Natural killer cell (primary cell): ENCODE measurements around the gene NEGR1. TPM values are rescaled to one million over a fixed set of nuclear protein-coding genes. Genes with fewer than 3 reads are reported as not detected.

ENCODE experiments used
- ATAC-seq, 3 donors: fragments of 150-1000 bp in 2 of 3; fragments of 200-7000 bp in 1 of 3; cut with Tn5 transposase; 1 replicate in 1 of 3; 2 replicates in 2 of 3; pipeline ENCODE4 v1.10.0; 2021; ENCODE audit warnings: mild to moderate bottlenecking in 2 of 3, moderate library complexity in 2 of 3
- DNase-seq, 2 donors: peaks; one replicate each; pipeline versions ENCODE4 v3.0.0 to v3.0.0-alpha.2; 2013 to 2021; ENCODE audit warnings: mixed read lengths in 1 of 2
- H3K27ac ChIP-seq: one replicate; pipeline ENCODE4 v1.5.1; 2013; ENCODE audit warnings: mild to moderate bottlenecking, low read length
- H3K27me3 ChIP-seq: one replicate; pipeline ENCODE4 v1.6.1; 2013; ENCODE audit warnings: low read length; ENCODE audit not compliant: control insufficient read depth, insufficient read depth
- H3K36me3 ChIP-seq: one replicate; pipeline ENCODE4 v1.6.1; 2013; ENCODE audit warnings: low read length; ENCODE audit not compliant: control insufficient read depth, insufficient read depth
- H3K4me1 ChIP-seq: one replicate; pipeline ENCODE4 v1.6.1; 2013; ENCODE audit warnings: low read length; ENCODE audit not compliant: control insufficient read depth, insufficient read depth
- H3K4me3 ChIP-seq: one replicate; pipeline ENCODE4 v1.5.1; 2013; ENCODE audit warnings: low read length
- H3K9me3 ChIP-seq: one replicate; pipeline ENCODE4 v1.6.1; 2013; ENCODE audit warnings: low read length; ENCODE audit not compliant: control insufficient read depth, insufficient read depth
- H3K27ac Mint-ChIP-seq, 2 donors: one replicate each; pipeline ENCODE4 v1.8.0; 2022; ENCODE audit warnings: mild to moderate bottlenecking in 2 of 2, mixed read lengths in 2 of 2, moderate library complexity in 1 of 2
- H3K27me3 Mint-ChIP-seq, 2 donors: one replicate each; pipeline ENCODE4 v1.8.0; 2022; ENCODE audit warnings: low read depth in 2 of 2, mixed read lengths in 2 of 2
- H3K36me3 Mint-ChIP-seq: one replicate; pipeline ENCODE4 v1.8.0; 2022; ENCODE audit warnings: mixed read lengths
- H3K4me1 Mint-ChIP-seq, 2 donors: one replicate each; pipeline ENCODE4 v1.8.0; 2022; ENCODE audit warnings: mixed read lengths in 2 of 2
- H3K4me3 Mint-ChIP-seq: one replicate; pipeline ENCODE4 v1.8.0; 2022; ENCODE audit warnings: mild to moderate bottlenecking, moderate library complexity, mixed read lengths
- H3K9me3 Mint-ChIP-seq, 2 donors: one replicate each; pipeline ENCODE4 v1.8.0; 2022; ENCODE audit warnings: mixed read lengths in 2 of 2
- WGBS: methylation state at CpG from one replicate; pipeline ENCODE4 v1.1.7; 2013; ENCODE audit warnings: missing lambda C conversion rate; ENCODE audit not compliant: insufficient coverage; 5-methylcytosine and 5-hydroxymethylcytosine counted together
- intact Hi-C: fragments of 100-400 bp; cut with micrococcal nuclease; formaldehyde crosslinking; loops from one replicate; pipeline ENCODE4 v1.14.2; 2022
- total RNA-seq, 4 donors: library from RNA; stranded (reverse); fragments of 120-200 nt in 1 of 4; gene quantifications; one replicate each; pipeline versions ENCODE4 v1.2.3 to v1.2.4, GENCODE V29; 2013 to 2022
- TF ChIP-seq, protein P1 (sequence below): fragments of 200-600 bp; IDR thresholded peaks from one replicate; pipeline ENCODE4 v1.8.0; 2022; ENCODE audit warnings: antibody characterized with exemption

NEGR1 gene
- total RNA-seq, 3 donors from 2014 or later (not counting 1 experiment from before 2014, with no cell fraction given), result 0.55 to 1.3 TPM; not detected in 1

DNA sequence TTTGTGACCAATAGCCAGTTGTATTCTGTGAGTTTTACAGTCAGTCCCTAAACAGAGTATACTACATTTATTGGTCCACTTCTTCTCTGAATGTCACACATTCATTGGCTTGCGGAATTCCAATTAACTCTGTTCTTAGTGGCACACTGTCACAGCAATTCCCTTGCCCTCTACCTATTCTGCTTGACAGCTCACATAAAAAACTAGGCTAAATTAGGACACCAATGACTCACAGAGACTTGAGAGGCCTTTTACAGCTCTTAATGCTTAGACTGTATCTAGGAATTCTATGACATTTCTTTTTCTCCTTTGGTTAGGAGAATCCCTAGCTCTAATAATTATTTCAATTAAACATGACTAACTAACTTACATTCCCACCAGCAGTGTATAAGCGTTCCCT is 104.1 kb downstream of the NEGR1 start:
- TF ChIP-seq, protein P1, sequence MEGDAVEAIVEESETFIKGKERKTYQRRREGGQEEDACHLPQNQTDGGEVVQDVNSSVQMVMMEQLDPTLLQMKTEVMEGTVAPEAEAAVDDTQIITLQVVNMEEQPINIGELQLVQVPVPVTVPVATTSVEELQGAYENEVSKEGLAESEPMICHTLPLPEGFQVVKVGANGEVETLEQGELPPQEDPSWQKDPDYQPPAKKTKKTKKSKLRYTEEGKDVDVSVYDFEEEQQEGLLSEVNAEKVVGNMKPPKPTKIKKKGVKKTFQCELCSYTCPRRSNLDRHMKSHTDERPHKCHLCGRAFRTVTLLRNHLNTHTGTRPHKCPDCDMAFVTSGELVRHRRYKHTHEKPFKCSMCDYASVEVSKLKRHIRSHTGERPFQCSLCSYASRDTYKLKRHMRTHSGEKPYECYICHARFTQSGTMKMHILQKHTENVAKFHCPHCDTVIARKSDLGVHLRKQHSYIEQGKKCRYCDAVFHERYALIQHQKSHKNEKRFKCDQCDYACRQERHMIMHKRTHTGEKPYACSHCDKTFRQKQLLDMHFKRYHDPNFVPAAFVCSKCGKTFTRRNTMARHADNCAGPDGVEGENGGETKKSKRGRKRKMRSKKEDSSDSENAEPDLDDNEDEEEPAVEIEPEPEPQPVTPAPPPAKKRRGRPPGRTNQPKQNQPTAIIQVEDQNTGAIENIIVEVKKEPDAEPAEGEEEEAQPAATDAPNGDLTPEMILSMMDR, result no peak
- Mint-ChIP-seq H3K27me3 (no peaks in the 10 kb centered on the region), H3K36me3 (no peaks in the 10 kb centered on the region), H3K4me3 (no peak overlapping the region), H3K9me3 (peaks cover 2 to 4% of the 10 kb centered on the region in 2 donors), H3K4me1 (no peaks in the 10 kb centered on the region), H3K27ac (no peak overlapping the region)
- Histone ChIP-seq H3K9me3 (no peaks in the 10 kb centered on the region), H3K27ac (no peak overlapping the region), H3K27me3 (no peaks in the 10 kb centered on the region), H3K4me1 (no peaks in the 10 kb centered on the region), H3K4me3 (no peak overlapping the region), H3K36me3 (no peaks in the 10 kb centered on the region)
- DNase-seq (no peak), ATAC-seq (no peak)
- 92% methylated on average over 1 of the region's 2 CpGs for WGBS
- intact Hi-C loops, result no loop called here

- no peaks in the 10 kb centered on the region for H3K9me3 ChIP-seq
- TF ChIP-seq, protein P1, result no peak
- no peak overlapping the region for H3K4me3 Mint-ChIP-seq
- intact Hi-C loops, result no loop called here
- no peak overlapping the region for H3K4me3 ChIP-seq
- DNase-seq (no peak), ATAC-seq (no peak)
- H3K9me3 Mint-ChIP-seq, result peaks cover 2 to 4% of the 10 kb centered on the region in 2 donors
- no peaks in the 10 kb centered on the region for H3K4me1 ChIP-seq
- no peak overlapping the region for H3K27ac Mint-ChIP-seq
- no peaks in the 10 kb centered on the region for H3K27me3 ChIP-seq
- no peaks in the 10 kb centered on the region for H3K27me3 Mint-ChIP-seq
- H3K36me3 Mint-ChIP-seq, result no peaks in the 10 kb centered on the region
- no peak overlapping the region for H3K27ac ChIP-seq
- no peaks in the 10 kb centered on the region for H3K4me1 Mint-ChIP-seq
- WGBS, result no CpG with 5 or more reads among the region's 1 CpG
- H3K36me3 ChIP-seq, result no peaks in the 10 kb centered on the region
These were observed 104.6 kb downstream of the NEGR1 start for GRCh38 chr1:72177711-72178110.

DNA sequence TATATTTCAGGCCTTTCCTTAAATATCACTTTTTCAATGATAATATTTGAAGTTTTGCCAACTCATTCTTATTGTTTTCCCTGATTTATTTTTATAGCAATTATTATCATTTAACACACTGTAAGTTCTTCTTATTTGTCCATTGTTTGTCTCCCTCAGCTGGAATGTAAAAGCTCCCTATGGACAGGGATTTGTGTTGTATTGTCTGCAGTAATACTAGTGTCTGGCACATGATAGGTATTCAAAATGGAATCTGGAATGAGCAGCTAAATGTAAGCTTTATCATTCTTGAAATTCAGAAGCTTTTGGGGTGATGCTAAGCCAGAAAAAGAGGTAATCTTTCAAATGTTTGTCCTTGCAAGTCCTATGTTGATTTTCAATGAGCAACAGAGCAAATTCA is 112.1 kb downstream of the NEGR1 start:
- Mint-ChIP-seq H3K4me1 (no peaks in the 10 kb centered on the region), H3K27ac (no peak overlapping the region), H3K9me3 (peaks cover 2% of the 10 kb centered on the region in 2 donors), H3K27me3 (no peaks in the 10 kb centered on the region), H3K4me3 (no peak overlapping the region), H3K36me3 (no peaks in the 10 kb centered on the region)
- H3K9me3 ChIP-seq, result no peaks in the 10 kb centered on the region
- H3K4me1 ChIP-seq, result no peaks in the 10 kb centered on the region
- TF ChIP-seq, protein P1, result no peak
- H3K4me3 ChIP-seq, result no peak overlapping the region
- H3K27ac ChIP-seq, result no peak overlapping the region
- DNase-seq (no peak), ATAC-seq (no peak)
- intact Hi-C loops, result no loop called here
- no peaks in the 10 kb centered on the region for H3K36me3 ChIP-seq
- no peaks in the 10 kb centered on the region for H3K27me3 ChIP-seq

- Histone ChIP-seq H3K4me3 (no peak overlapping the region), H3K9me3 (no peaks in the 10 kb centered on the region), H3K36me3 (no peaks in the 10 kb centered on the region), H3K4me1 (no peaks in the 10 kb centered on the region), H3K27me3 (no peaks in the 10 kb centered on the region), H3K27ac (no peak overlapping the region)
- H3K9me3 Mint-ChIP-seq, result peaks cover 2% of the 10 kb centered on the region in 2 donors
- ATAC-seq (no peak), DNase-seq (no peak)
- H3K27me3 Mint-ChIP-seq, result no peaks in the 10 kb centered on the region
- H3K4me1 Mint-ChIP-seq, result no peaks in the 10 kb centered on the region
- intact Hi-C loops, result no loop called here
- 100% methylated on average over 1 of the region's 2 CpGs for WGBS
- no peak overlapping the region for H3K27ac Mint-ChIP-seq
- TF ChIP-seq, protein P1, result no peak
- H3K4me3 Mint-ChIP-seq, result no peak overlapping the region
- no peaks in the 10 kb centered on the region for H3K36me3 Mint-ChIP-seq
These were observed 115.9 kb downstream of the NEGR1 start for GRCh38 chr1:72166426-72166825.
